ENCODE data around the gene SLC22A31. TPM values are rescaled to one million over a fixed set of nuclear protein-coding genes. Genes with fewer than 3 reads are reported as not detected.

The SLC22A31 gene
- total RNA-seq, 1 experiment from 2014 or later: 0.47 TPM

- TF ChIP-seq CTCF (conservative IDR thresholded peaks at IDR 0.05; ENCODE audit: low read depth, low read length) (no peak), EZH2 (IDR thresholded peaks at IDR 0.05; ENCODE audit: borderline replicate concordance, low read depth, low read length, poor library complexity, severe bottlenecking) (no peak)
- Histone ChIP-seq H3K27ac (ENCODE audit: low read depth, low read length, poor library complexity, severe bottlenecking) (peak overlapping the region; percentile 86), H3K4me1 (ENCODE audit: insufficient read depth, low read length, poor library complexity, severe bottlenecking) (peaks cover 7% of the 10 kb centered on the region), H3K36me3 (ENCODE audit: insufficient read depth, low read length, poor library complexity, severe bottlenecking) (no peaks in the 10 kb centered on the region), H3K27me3 (replicated peaks; ENCODE audit: insufficient read depth, low read depth, low read length, poor library complexity) (no peaks in the 10 kb centered on the region), H3K9me3 (ENCODE audit: low read depth, low read length, poor library complexity, severe bottlenecking) (no peaks in the 10 kb centered on the region), H3K4me3 (ENCODE audit: low read depth, low read length, poor library complexity, severe bottlenecking) (peak overlapping the region; percentile 80)
- intact Hi-C loops (cut with micrococcal nuclease; ENCODE audit: unreplicated experiment): loop anchor here (10.0 kb wide), 2 partner anchors 272 to 462 kb away; no protein-coding TSS in a partner anchor
- ChIA-PET CTCF (no interaction called here), POLR2A (ENCODE audit: low non-redundant PET) (no interaction called here)
- DNase-seq (ENCODE audit: low spot score): no peak
- BruUV-seq (replicated peaks): no TSS peak
These were observed 16.7 kb upstream of the SLC22A31 start for GRCh38 chr16:89217138-89217387.

GRCh38 chr16:89216315-89217137 lies 16.2 kb upstream of the SLC22A31 start:
- peak overlapping the region; percentile 86 for H3K27ac ChIP-seq (ENCODE audit: low read depth, low read length, poor library complexity, severe bottlenecking)

GRCh38 chr16:89210904-89211515 lies 10.7 kb upstream of the SLC22A31 start:
- CTCF ChIA-PET: no interaction called here
- TF ChIP-seq CTCF (conservative IDR thresholded peaks at IDR 0.05; ENCODE audit: low read depth, low read length) (no peak), EZH2 (IDR thresholded peaks at IDR 0.05; ENCODE audit: borderline replicate concordance, low read depth, low read length, poor library complexity, severe bottlenecking) (no peak)
- Histone ChIP-seq H3K4me1 (ENCODE audit: insufficient read depth, low read length, poor library complexity, severe bottlenecking) (no peaks in the 10 kb centered on the region), H3K36me3 (ENCODE audit: insufficient read depth, low read length, poor library complexity, severe bottlenecking) (no peaks in the 10 kb centered on the region), H3K4me3 (ENCODE audit: low read depth, low read length, poor library complexity, severe bottlenecking) (no peak overlapping the region), H3K9me3 (ENCODE audit: low read depth, low read length, poor library complexity, severe bottlenecking) (no peaks in the 10 kb centered on the region), H3K27me3 (replicated peaks; ENCODE audit: insufficient read depth, low read depth, low read length, poor library complexity) (peaks cover 9% of the 10 kb centered on the region), H3K27ac (ENCODE audit: low read depth, low read length, poor library complexity, severe bottlenecking) (no peak overlapping the region)
- no TSS peak for BruUV-seq (replicated peaks)
- intact Hi-C loops (cut with micrococcal nuclease; ENCODE audit: unreplicated experiment): loop anchor here (10.0 kb wide), 2 partner anchors 266 to 456 kb away; no protein-coding TSS in a partner anchor
- no peak for DNase-seq (ENCODE audit: low spot score)
- POLR2A ChIA-PET (ENCODE audit: low non-redundant PET): no interaction called here

More at GRCh38 chr16:89216315-89217137, 16.2 kb upstream of the SLC22A31 start:
- no peaks in the 10 kb centered on the region for H3K9me3 ChIP-seq (ENCODE audit: low read depth, low read length, poor library complexity, severe bottlenecking)
- ChIA-PET CTCF (interaction anchor here (0.6 to 1.0 kb wide), 3 partner anchors 24 to 479 kb away, joined by 3 to 4 read pairs (median 3); no protein-coding TSS in a partner anchor), POLR2A (ENCODE audit: low non-redundant PET) (no interaction called here)
- H3K4me1 ChIP-seq (ENCODE audit: insufficient read depth, low read length, poor library complexity, severe bottlenecking): peaks cover 7% of the 10 kb centered on the region
- H3K27me3 ChIP-seq (replicated peaks; ENCODE audit: insufficient read depth, low read depth, low read length, poor library complexity): peaks cover under 1% of the 10 kb centered on the region
- TF ChIP-seq CTCF (conservative IDR thresholded peaks at IDR 0.05; ENCODE audit: low read depth, low read length) (peak; percentile 78), EZH2 (IDR thresholded peaks at IDR 0.05; ENCODE audit: borderline replicate concordance, low read depth, low read length, poor library complexity, severe bottlenecking) (no peak)
- peak; percentile 88 for DNase-seq (ENCODE audit: low spot score)
- H3K4me3 ChIP-seq (ENCODE audit: low read depth, low read length, poor library complexity, severe bottlenecking): peak overlapping the region; percentile 80
- BruUV-seq (replicated peaks): TSS peak; percentile 88
- intact Hi-C loops (cut with micrococcal nuclease; ENCODE audit: unreplicated experiment): loop anchor here (1.0 to 10.0 kb wide), 3 partner anchors 272 to 462 kb away; no protein-coding TSS in a partner anchor
- H3K36me3 ChIP-seq (ENCODE audit: insufficient read depth, low read length, poor library complexity, severe bottlenecking): no peaks in the 10 kb centered on the region

Measured in A673 (cell line).